Endothelial cell of umbilical vein (primary cell): ENCODE results near the gene CPA1. TPM values are rescaled to one million over a fixed set of nuclear protein-coding genes. Genes with fewer than 3 reads are reported as not detected.

ENCODE experiments used
- BruUV-seq: library from RNA; stranded (reverse); fragments of 400-500 nt; replicated peaks from 2 replicates; lab custom pipeline; 2021; lab: Mats Ljungman, UMichigan
- CTCF ChIA-PET: fragments of 300-600, 350-600 bp; sonication (Branson Sonifier 250); formaldehyde crosslinking; loops from one replicate; lab custom pipeline; 2021; ENCODE audit warnings: antibody characterized with exemption, inconsistent platforms; lab: Charles Lee
- POLR2A ChIA-PET: fragments of 300-600, 350-600 bp; sonication (Branson Sonifier 250); formaldehyde crosslinking; loops from one replicate; lab custom pipeline; 2021; ENCODE audit warnings: antibody characterized with exemption, inconsistent platforms; lab: Charles Lee
- DNase-seq: peaks from one replicate; pipeline ENCODE4 v3.0.0-alpha.2; 2011; ENCODE audit warnings: low read depth, low spot score
- FAIRE-seq: peaks from 2 replicates; lab custom pipeline; 2011; peaks lifted over from hg19 to GRCh38; lab: Jason Lieb, UNC
- H2AFZ ChIP-seq: 2 replicates; pipeline ENCODE4 v1.6.0; 2012; ENCODE audit warnings: low read depth, low read length, control low read depth, inconsistent platforms
- H3K27ac ChIP-seq: 2 replicates; pipeline ENCODE4 v1.5.1; 2011; ENCODE audit warnings: low read depth, mild to moderate bottlenecking, control low read depth, low read length, moderate library complexity; ENCODE audit not compliant: insufficient read depth
- H3K27me3 ChIP-seq, 2 experiments: 2 replicates each; pipeline versions ENCODE4 v1.6.0 to v1.6.1; 2011; ENCODE audit warnings: low read length in 2 of 2, mixed read lengths in 1 of 2; ENCODE audit not compliant: control insufficient read depth in 2 of 2, insufficient read depth in 2 of 2
- H3K36me3 ChIP-seq, 2 experiments: 2 replicates in 1 of 2; 3 replicates in 1 of 2; pipeline ENCODE4 v1.5.1; 2011; ENCODE audit warnings: low read length in 2 of 2, mild to moderate bottlenecking in 1 of 2, moderate library complexity in 1 of 2; ENCODE audit not compliant: control insufficient read depth in 2 of 2, insufficient read depth in 2 of 2; ENCODE audit errors: extremely low read depth in 1 of 2
- H3K4me1 ChIP-seq: 3 replicates; pipeline ENCODE4 v1.5.1; 2011; ENCODE audit warnings: mild to moderate bottlenecking, low read length; ENCODE audit not compliant: control insufficient read depth, insufficient read depth; ENCODE audit errors: extremely low read depth
- H3K4me2 ChIP-seq: 2 replicates; pipeline ENCODE4 v1.6.1; 2011; ENCODE audit warnings: low read length, control low read depth, mixed read lengths; ENCODE audit not compliant: insufficient read depth
- H3K4me3 ChIP-seq, 3 experiments: fragments of 200-600 bp in 1 of 3; sonication (generic), shearing (Covaris generic) in 1 of 3; replicated peaks in 1 of 3; 2 replicates each; pipeline ENCODE4 v1.5.1; 2011 to 2016; ENCODE audit warnings: control low read depth in 3 of 3, low read length in 3 of 3, mild to moderate bottlenecking in 2 of 3, inconsistent platforms in 1 of 3, low read depth in 1 of 3, moderate library complexity in 1 of 3; ENCODE audit not compliant: insufficient read depth in 1 of 3
- H3K79me2 ChIP-seq: 2 replicates; pipeline ENCODE4 v1.6.0; 2012; ENCODE audit warnings: low read length, inconsistent platforms; ENCODE audit not compliant: control insufficient read depth, insufficient read depth
- H3K9ac ChIP-seq: replicated peaks from 2 replicates; pipeline ENCODE3; 2011; ENCODE audit warnings: low read length, control low read depth; ENCODE audit not compliant: insufficient read depth; ENCODE audit errors: extremely low read depth
- H3K9me1 ChIP-seq: replicated peaks from 3 replicates; pipeline ENCODE4 v1.6.0; 2011; ENCODE audit warnings: mild to moderate bottlenecking, low read length; ENCODE audit not compliant: control insufficient read depth, insufficient read depth; ENCODE audit errors: extremely low read depth
- H3K9me3 ChIP-seq: replicated peaks from 2 replicates; pipeline ENCODE4 v1.5.1; 2012; ENCODE audit warnings: low read length, inconsistent platforms; ENCODE audit not compliant: control insufficient read depth, insufficient read depth
- H4K20me1 ChIP-seq: replicated peaks from 2 replicates; pipeline ENCODE3; 2011; ENCODE audit warnings: mild to moderate bottlenecking, low read length; ENCODE audit not compliant: control insufficient read depth, insufficient read depth; ENCODE audit errors: extremely low read depth
- EZH2 ChIP-seq: IDR thresholded peaks from 2 replicates; pipeline ENCODE4 v1.6.1; 2012; ENCODE audit warnings: borderline replicate concordance, low read depth, mild to moderate bottlenecking, moderate library complexity, low read length, inconsistent platforms; ENCODE audit not compliant: severe bottlenecking
- FOS ChIP-seq: IDR thresholded peaks from 2 replicates; pipeline ENCODE4 v1.6.1; 2011; ENCODE audit warnings: mild to moderate bottlenecking, low read length, moderate library complexity, borderline replicate concordance; ENCODE audit not compliant: insufficient read depth
- GATA2 ChIP-seq: IDR thresholded peaks from 2 replicates; pipeline ENCODE4 v1.7.0; 2011; ENCODE audit warnings: low read depth, mild to moderate bottlenecking, moderate library complexity, mixed read lengths, low read length; ENCODE audit not compliant: insufficient read length, insufficient read depth
- JUN ChIP-seq: IDR thresholded peaks from 2 replicates; pipeline ENCODE4 v1.6.1; 2011; ENCODE audit warnings: borderline replicate concordance, low read depth; ENCODE audit not compliant: insufficient read length, insufficient read depth
- MYC ChIP-seq: IDR thresholded peaks from one replicate; pipeline ENCODE4 v1.6.1; 2011; ENCODE audit warnings: mild to moderate bottlenecking, low read depth, low read length
- POLR2A ChIP-seq: IDR thresholded peaks from 2 replicates; pipeline ENCODE4 v1.6.1; 2012; ENCODE audit warnings: low read depth, mild to moderate bottlenecking, control low read depth, low read length
- POLR2AphosphoS5 ChIP-seq: IDR thresholded peaks from 2 replicates; pipeline ENCODE4 v1.6.1; 2012; ENCODE audit warnings: low read depth, mild to moderate bottlenecking, control low read depth, low read length, moderate library complexity; ENCODE audit not compliant: insufficient read depth
- dilution Hi-C: fragments of 300-500 bp; cut with MboI; formaldehyde crosslinking; loops from one replicate; pipeline ENCODE4 v1.15.0; 2019; ENCODE audit warnings: low sequenced_read_pairs; ENCODE audit not compliant: extremely low pct_ligation_motif_present
- intact Hi-C: fragments of 100-400 bp; cut with micrococcal nuclease; formaldehyde crosslinking; loops from one replicate; pipeline ENCODE4 v1.10.0; 2022
- polyA plus RNA-seq, 4 experiments: library from polyadenylated mRNA; depleted of rRNA in 3 of 4; stranded (reverse) in 3 of 4; unstranded in 1 of 4; fragments of >200 nt; gene quantifications; 2 replicates each; pipeline versions ENCODE4 v1.2.1 to v1.2.3, GENCODE V29; 2011 to 2012; ENCODE audit warnings: missing spikeins in 1 of 4
- total RNA-seq: library from RNA; stranded (reverse); gene quantifications from 2 replicates; pipeline ENCODE4 v1.2.3, GENCODE V29; 2021
- TF ChIP-seq, protein P1 (sequence below), 2 donors: IDR thresholded peaks; 1 replicate in 1 of 2; 2 replicates in 1 of 2; pipeline ENCODE4 v1.5.1; 2011; ENCODE audit warnings: low read length in 2 of 2, mild to moderate bottlenecking in 2 of 2, moderate library complexity in 2 of 2, control low read depth in 1 of 2, inconsistent platforms in 1 of 2, low read depth in 1 of 2; ENCODE audit not compliant: insufficient read depth in 1 of 2; ENCODE audit errors: extremely low read depth in 1 of 2
- TF ChIP-seq, protein P2 (sequence below): IDR thresholded peaks from 2 replicates; pipeline ENCODE4 v1.6.1; 2011; ENCODE audit not compliant: insufficient read depth, insufficient read length

Gene CPA1
- total and polyA plus RNA-seq, 2 donors (not counting 3 experiments of a cell fraction or from before 2014, with no cell fraction given) = not detected

DNA sequence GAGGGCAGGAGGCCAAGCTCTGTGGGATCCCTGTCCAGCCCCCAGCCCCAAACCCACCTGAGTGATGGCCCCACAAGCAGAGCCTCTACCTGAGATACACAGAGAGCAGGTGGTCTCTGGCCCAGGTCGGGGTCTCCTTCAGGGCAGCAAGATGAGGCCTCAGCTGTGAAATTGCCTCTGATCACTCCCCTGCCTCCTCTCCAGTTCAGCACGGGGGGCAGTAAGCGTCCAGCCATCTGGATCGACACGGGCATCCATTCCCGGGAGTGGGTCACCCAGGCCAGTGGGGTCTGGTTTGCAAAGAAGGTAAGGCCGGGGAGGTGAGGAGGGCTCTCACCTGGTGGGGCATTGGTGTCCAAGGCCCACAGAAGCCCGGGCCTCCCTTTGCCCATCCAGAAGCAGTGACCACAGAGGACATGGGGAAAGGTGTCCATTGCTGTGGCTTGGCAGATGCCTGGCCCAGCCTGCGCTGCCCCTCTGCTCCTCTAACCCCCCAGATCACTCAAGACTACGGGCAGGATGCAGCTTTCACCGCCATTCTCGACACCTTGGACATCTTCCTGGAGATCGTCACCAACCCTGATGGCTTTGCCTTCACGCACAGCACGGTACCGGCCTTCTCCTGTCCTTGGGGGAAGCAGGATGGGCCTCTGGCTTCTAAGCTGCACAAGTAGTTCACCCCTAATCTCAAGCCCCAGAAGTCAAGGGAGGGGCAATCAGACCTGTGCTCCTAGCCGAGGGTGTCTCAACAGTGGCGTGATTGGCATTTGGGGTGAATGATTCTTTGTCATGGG lies 3.1 kb downstream of the CPA1 start:
- no peak overlapping the region for H3K4me2 ChIP-seq
- DNase-seq = no peak
- H3K9me3 ChIP-seq = no peaks in the 10 kb centered on the region
- H3K9me1 ChIP-seq = no peaks in the 10 kb centered on the region
- no peak overlapping the region for H3K27ac ChIP-seq
- dilution Hi-C loops = no loop called here
- no TSS peak for BruUV-seq
- H3K36me3 ChIP-seq = no peaks in the 10 kb centered on the region
- H3K4me3 ChIP-seq = no peak overlapping the region
- CTCF ChIA-PET = interaction anchor here (0.7 kb wide), 2 partner anchors 9 to 11 kb away, joined by 3 to 4 read pairs; no protein-coding TSS in a partner anchor
- FAIRE-seq = no peak
- TF ChIP-seq GATA2 (no peak), POLR2A (no peak), EZH2 (no peak), MYC (no peak), JUN (no peak), POLR2AphosphoS5 (no peak), FOS (no peak)
- TF ChIP-seq, protein P1, sequence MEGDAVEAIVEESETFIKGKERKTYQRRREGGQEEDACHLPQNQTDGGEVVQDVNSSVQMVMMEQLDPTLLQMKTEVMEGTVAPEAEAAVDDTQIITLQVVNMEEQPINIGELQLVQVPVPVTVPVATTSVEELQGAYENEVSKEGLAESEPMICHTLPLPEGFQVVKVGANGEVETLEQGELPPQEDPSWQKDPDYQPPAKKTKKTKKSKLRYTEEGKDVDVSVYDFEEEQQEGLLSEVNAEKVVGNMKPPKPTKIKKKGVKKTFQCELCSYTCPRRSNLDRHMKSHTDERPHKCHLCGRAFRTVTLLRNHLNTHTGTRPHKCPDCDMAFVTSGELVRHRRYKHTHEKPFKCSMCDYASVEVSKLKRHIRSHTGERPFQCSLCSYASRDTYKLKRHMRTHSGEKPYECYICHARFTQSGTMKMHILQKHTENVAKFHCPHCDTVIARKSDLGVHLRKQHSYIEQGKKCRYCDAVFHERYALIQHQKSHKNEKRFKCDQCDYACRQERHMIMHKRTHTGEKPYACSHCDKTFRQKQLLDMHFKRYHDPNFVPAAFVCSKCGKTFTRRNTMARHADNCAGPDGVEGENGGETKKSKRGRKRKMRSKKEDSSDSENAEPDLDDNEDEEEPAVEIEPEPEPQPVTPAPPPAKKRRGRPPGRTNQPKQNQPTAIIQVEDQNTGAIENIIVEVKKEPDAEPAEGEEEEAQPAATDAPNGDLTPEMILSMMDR (IDR thresholded peaks at IDR 0.05; ENCODE audit: extremely low read depth in 1 of 2, insufficient read depth in 1 of 2, low read depth in 1 of 2, low read length in 2 of 2) = no peak
- TF ChIP-seq, protein P2, sequence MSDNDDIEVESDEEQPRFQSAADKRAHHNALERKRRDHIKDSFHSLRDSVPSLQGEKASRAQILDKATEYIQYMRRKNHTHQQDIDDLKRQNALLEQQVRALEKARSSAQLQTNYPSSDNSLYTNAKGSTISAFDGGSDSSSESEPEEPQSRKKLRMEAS = no peak
- no peaks in the 10 kb centered on the region for H3K4me1 ChIP-seq
- H3K27me3 ChIP-seq = no peaks in the 10 kb centered on the region
- no peak overlapping the region for H2AFZ ChIP-seq
- POLR2A ChIA-PET = no interaction called here
- no peak overlapping the region for H3K9ac ChIP-seq
- H3K79me2 ChIP-seq = no peaks in the 10 kb centered on the region
- intact Hi-C loops = no loop called here
- H4K20me1 ChIP-seq = no peaks in the 10 kb centered on the region
